ENCODE data around the gene DYNLT2B. TPM values are rescaled to one million over a fixed set of nuclear protein-coding genes. Genes with fewer than 3 reads are reported as not detected.

The DYNLT2B gene
- 1 to 10 TPM; 1.1 to 3.5 TPM for total RNA-seq
- polyA plus RNA-seq, result 1 to 10 TPM; 2.4 to 3.7 TPM

DNA sequence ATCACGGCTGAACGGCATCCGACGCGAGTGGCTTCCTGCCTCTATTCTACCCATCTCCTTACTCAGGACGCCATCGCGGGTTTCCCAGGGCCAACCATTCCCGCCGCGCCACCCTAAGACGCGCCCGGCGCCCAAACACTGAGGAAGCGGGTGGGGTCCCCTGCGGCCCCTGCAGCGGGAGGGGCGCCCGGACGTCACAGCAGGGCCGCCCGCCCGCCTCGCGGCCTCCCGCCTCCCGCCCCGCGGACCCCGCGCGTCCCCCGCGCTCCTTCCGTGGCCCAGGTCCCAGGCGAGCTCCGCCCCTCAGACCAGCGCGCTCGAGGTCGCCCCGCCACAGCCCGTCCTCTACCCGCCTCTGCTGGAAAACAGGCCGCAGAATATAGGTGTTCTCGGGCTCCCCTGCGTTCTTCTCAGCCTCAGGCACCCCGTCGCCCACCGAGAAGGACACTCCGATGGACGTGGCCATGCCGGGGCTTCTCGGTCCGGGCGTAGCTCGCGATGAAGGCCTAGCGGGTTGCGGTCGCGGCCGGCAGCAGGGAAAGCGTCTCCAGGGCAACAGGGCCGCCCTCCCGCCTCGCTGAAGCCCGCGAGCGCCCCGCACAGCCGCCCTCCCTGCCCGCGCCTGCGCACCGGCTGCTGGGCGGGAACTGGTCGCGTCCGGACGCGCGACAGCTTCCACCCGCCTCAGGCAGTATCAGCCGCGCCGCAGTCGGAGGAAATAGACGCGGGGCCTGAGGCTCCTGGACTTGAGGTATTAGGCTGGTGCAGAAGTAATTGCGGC is at the start of gene DYNLT2B:
TSS of gene DYNLT2B (minus strand) at position 554 of the 781 bp plus-strand sequence. CDS start at position 466, 88 bp downstream.
- under 1% methylated on average over 92 of the region's 92 CpGs for WGBS
- Histone ChIP-seq H3K4me1 (ENCODE audit: control insufficient read depth in 4 of 4, insufficient read depth in 4 of 4, low read length in 3 of 4) (peaks cover 0 to 8% (median 2%) of the 10 kb centered on the region in 4 donors), H3K36me3 (ENCODE audit: control insufficient read depth in 4 of 4, insufficient read depth in 3 of 4, low read depth in 1 of 4, low read length in 3 of 4) (no peaks in the 10 kb centered on the region), H3K27me3 (ENCODE audit: control insufficient read depth in 4 of 4, insufficient read depth in 4 of 4, low read length in 3 of 4) (no peaks in the 10 kb centered on the region), H3K4me3 (ENCODE audit: low read depth in 1 of 3, low read length in 3 of 3) (peak within 1 kb of the TSS; percentile 71 to 97 (median 97)), H3K9ac (ENCODE audit: low read depth in 1 of 2, low read length in 2 of 2) (peak within 1 kb of the TSS; percentile 59 to 81), H3K9me3 (ENCODE audit: control insufficient read depth in 4 of 4, low read length in 3 of 4) (no peaks in the 10 kb centered on the region), H3K27ac (ENCODE audit: low read depth in 1 of 2, low read length in 2 of 2) (peak within 1 kb of the TSS; percentile 87 to 88)
- peak; percentile 86 for DNase-seq (ENCODE audit: low spot score)
- TF ChIP-seq TAF1 (conservative IDR thresholded peaks at IDR 0.05), result peak; percentile 60
- no peak for TF ChIP-seq YY1 (IDR thresholded peaks at IDR 0.05)
- TF ChIP-seq FOXA1 (IDR thresholded peaks at IDR 0.05), result no peak
- peak in 1 of 2 donors; percentile 15 for TF ChIP-seq RAD21 (IDR thresholded peaks at IDR 0.05)
- TF ChIP-seq GABPA (IDR thresholded peaks at IDR 0.05 in 1 of 2, conservative IDR thresholded peaks at IDR 0.05 in 1 of 2), result peak in 1 of 2 donors; percentile 47

DNA sequence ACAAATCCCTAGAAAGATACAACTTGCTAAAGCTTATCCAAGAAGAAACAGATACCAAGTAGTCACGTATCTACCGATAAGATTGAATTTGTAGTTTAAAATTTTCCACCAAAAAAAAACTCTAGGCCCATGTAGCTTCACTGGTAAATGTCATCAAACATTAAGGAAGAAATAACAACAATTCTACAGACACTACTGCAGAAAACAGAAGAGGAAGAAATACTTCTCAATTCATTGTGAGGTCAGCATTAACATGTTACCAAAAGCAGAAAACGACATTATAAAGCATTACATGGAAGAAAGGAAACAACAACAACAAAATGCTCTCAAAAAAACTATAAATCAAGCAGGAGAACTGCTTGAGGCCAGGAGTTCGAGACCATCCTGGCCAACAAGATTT is 47.7 kb upstream of the DYNLT2B start:
- no peak for DNase-seq (ENCODE audit: low spot score)
- Histone ChIP-seq H3K36me3 (ENCODE audit: control insufficient read depth in 4 of 4, insufficient read depth in 3 of 4, low read depth in 1 of 4, low read length in 3 of 4) (peaks cover 3 to 38% (median 25%) of the 10 kb centered on the region in 4 donors), H3K4me1 (ENCODE audit: control insufficient read depth in 4 of 4, insufficient read depth in 4 of 4, low read length in 3 of 4) (no peaks in the 10 kb centered on the region), H3K4me3 (ENCODE audit: low read depth in 1 of 3, low read length in 3 of 3) (no peak overlapping the region), H3K27ac (ENCODE audit: low read depth in 1 of 2, low read length in 2 of 2) (no peak overlapping the region), H3K9ac (ENCODE audit: low read depth in 1 of 2, low read length in 2 of 2) (no peak overlapping the region), H3K27me3 (ENCODE audit: control insufficient read depth in 4 of 4, insufficient read depth in 4 of 4, low read length in 3 of 4) (no peaks in the 10 kb centered on the region), H3K9me3 (ENCODE audit: control insufficient read depth in 4 of 4, low read length in 3 of 4) (no peaks in the 10 kb centered on the region)
- 89% methylated on average over 4 of the region's 4 CpGs for WGBS
- TF ChIP-seq, protein P1, sequence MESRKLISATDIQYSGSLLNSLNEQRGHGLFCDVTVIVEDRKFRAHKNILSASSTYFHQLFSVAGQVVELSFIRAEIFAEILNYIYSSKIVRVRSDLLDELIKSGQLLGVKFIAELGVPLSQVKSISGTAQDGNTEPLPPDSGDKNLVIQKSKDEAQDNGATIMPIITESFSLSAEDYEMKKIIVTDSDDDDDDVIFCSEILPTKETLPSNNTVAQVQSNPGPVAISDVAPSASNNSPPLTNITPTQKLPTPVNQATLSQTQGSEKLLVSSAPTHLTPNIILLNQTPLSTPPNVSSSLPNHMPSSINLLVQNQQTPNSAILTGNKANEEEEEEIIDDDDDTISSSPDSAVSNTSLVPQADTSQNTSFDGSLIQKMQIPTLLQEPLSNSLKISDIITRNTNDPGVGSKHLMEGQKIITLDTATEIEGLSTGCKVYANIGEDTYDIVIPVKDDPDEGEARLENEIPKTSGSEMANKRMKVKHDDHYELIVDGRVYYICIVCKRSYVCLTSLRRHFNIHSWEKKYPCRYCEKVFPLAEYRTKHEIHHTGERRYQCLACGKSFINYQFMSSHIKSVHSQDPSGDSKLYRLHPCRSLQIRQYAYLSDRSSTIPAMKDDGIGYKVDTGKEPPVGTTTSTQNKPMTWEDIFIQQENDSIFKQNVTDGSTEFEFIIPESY (IDR thresholded peaks at IDR 0.05), result no peak
- no peak for TF ChIP-seq HNF4G (IDR thresholded peaks at IDR 0.05)
- TF ChIP-seq, protein P2, sequence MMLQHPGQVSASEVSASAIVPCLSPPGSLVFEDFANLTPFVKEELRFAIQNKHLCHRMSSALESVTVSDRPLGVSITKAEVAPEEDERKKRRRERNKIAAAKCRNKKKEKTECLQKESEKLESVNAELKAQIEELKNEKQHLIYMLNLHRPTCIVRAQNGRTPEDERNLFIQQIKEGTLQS (IDR thresholded peaks at IDR 0.05), result no peak
- TF ChIP-seq TAF1 (conservative IDR thresholded peaks at IDR 0.05), result no peak
- TF ChIP-seq SP1 (IDR thresholded peaks at IDR 0.05), result no peak
- TF ChIP-seq YY1 (IDR thresholded peaks at IDR 0.05), result no peak
- TF ChIP-seq GABPA (IDR thresholded peaks at IDR 0.05 in 1 of 2, conservative IDR thresholded peaks at IDR 0.05 in 1 of 2), result no peak
- no peak for TF ChIP-seq RXRA (IDR thresholded peaks at IDR 0.05)

DNA sequence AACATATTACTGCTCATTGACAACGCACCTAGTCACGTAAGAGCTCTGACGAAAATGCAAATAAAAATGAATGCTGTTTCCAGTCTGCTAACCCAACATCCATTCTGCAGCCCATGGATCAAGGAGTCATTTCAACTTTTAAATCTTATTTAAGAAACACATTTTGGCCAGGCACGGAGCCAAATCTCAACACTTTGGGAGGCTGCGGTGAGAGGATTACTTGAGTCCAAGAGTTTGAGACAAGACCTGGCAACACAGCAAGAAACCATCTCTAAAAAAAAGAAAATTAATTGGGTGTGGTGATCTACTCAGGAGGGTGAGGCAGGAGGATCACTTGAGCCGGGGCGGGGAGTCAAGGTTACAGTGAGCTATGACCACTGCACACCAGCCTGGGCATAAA is 42.5 kb upstream of the DYNLT2B start:
- H3K4me1 ChIP-seq (ENCODE audit: control insufficient read depth in 4 of 4, insufficient read depth in 4 of 4, low read length in 3 of 4), result no peaks in the 10 kb centered on the region
- no peak overlapping the region for H3K27ac ChIP-seq (ENCODE audit: low read depth in 1 of 2, low read length in 2 of 2)
- no peaks in the 10 kb centered on the region for H3K9me3 ChIP-seq (ENCODE audit: control insufficient read depth in 4 of 4, low read length in 3 of 4)
- DNase-seq (ENCODE audit: low spot score), result no peak
- peaks cover 2 to 54% (median 39%) of the 10 kb centered on the region in 4 donors for H3K36me3 ChIP-seq (ENCODE audit: control insufficient read depth in 4 of 4, insufficient read depth in 3 of 4, low read depth in 1 of 4, low read length in 3 of 4)
- no peaks in the 10 kb centered on the region for H3K27me3 ChIP-seq (ENCODE audit: control insufficient read depth in 4 of 4, insufficient read depth in 4 of 4, low read length in 3 of 4)
- 96% methylated on average over 7 of the region's 7 CpGs for WGBS
- H3K9ac ChIP-seq (ENCODE audit: low read depth in 1 of 2, low read length in 2 of 2), result no peak overlapping the region
- no peak overlapping the region for H3K4me3 ChIP-seq (ENCODE audit: low read depth in 1 of 3, low read length in 3 of 3)
- no peak for TF ChIP-seq EGR1 (IDR thresholded peaks at IDR 0.05; ENCODE audit: low read depth in 2 of 2)
- TF ChIP-seq, protein P3, sequence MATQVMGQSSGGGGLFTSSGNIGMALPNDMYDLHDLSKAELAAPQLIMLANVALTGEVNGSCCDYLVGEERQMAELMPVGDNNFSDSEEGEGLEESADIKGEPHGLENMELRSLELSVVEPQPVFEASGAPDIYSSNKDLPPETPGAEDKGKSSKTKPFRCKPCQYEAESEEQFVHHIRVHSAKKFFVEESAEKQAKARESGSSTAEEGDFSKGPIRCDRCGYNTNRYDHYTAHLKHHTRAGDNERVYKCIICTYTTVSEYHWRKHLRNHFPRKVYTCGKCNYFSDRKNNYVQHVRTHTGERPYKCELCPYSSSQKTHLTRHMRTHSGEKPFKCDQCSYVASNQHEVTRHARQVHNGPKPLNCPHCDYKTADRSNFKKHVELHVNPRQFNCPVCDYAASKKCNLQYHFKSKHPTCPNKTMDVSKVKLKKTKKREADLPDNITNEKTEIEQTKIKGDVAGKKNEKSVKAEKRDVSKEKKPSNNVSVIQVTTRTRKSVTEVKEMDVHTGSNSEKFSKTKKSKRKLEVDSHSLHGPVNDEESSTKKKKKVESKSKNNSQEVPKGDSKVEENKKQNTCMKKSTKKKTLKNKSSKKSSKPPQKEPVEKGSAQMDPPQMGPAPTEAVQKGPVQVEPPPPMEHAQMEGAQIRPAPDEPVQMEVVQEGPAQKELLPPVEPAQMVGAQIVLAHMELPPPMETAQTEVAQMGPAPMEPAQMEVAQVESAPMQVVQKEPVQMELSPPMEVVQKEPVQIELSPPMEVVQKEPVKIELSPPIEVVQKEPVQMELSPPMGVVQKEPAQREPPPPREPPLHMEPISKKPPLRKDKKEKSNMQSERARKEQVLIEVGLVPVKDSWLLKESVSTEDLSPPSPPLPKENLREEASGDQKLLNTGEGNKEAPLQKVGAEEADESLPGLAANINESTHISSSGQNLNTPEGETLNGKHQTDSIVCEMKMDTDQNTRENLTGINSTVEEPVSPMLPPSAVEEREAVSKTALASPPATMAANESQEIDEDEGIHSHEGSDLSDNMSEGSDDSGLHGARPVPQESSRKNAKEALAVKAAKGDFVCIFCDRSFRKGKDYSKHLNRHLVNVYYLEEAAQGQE (IDR thresholded peaks at IDR 0.05), result no peak
- TF ChIP-seq FOXA1 (IDR thresholded peaks at IDR 0.05), result no peak
- TF ChIP-seq HNF4G (IDR thresholded peaks at IDR 0.05), result no peak
- TF ChIP-seq, protein P4, sequence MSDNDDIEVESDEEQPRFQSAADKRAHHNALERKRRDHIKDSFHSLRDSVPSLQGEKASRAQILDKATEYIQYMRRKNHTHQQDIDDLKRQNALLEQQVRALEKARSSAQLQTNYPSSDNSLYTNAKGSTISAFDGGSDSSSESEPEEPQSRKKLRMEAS (IDR thresholded peaks at IDR 0.05), result no peak
- TF ChIP-seq, protein P5, sequence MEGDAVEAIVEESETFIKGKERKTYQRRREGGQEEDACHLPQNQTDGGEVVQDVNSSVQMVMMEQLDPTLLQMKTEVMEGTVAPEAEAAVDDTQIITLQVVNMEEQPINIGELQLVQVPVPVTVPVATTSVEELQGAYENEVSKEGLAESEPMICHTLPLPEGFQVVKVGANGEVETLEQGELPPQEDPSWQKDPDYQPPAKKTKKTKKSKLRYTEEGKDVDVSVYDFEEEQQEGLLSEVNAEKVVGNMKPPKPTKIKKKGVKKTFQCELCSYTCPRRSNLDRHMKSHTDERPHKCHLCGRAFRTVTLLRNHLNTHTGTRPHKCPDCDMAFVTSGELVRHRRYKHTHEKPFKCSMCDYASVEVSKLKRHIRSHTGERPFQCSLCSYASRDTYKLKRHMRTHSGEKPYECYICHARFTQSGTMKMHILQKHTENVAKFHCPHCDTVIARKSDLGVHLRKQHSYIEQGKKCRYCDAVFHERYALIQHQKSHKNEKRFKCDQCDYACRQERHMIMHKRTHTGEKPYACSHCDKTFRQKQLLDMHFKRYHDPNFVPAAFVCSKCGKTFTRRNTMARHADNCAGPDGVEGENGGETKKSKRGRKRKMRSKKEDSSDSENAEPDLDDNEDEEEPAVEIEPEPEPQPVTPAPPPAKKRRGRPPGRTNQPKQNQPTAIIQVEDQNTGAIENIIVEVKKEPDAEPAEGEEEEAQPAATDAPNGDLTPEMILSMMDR (IDR thresholded peaks at IDR 0.05; ENCODE audit: low read depth, low read length, missing input control), result no peak
- TF ChIP-seq NR2F2 (IDR thresholded peaks at IDR 0.05), result no peak
- no peak for TF ChIP-seq TAF1 (conservative IDR thresholded peaks at IDR 0.05)
- TF ChIP-seq JUND (IDR thresholded peaks at IDR 0.05), result no peak
- TF ChIP-seq YY1 (IDR thresholded peaks at IDR 0.05), result no peak
- TF ChIP-seq SP1 (IDR thresholded peaks at IDR 0.05), result no peak
- TF ChIP-seq RAD21 (IDR thresholded peaks at IDR 0.05), result no peak
- TF ChIP-seq RXRA (IDR thresholded peaks at IDR 0.05), result no peak
- no peak for TF ChIP-seq HNF4A (conservative IDR thresholded peaks at IDR 0.05)
- TF ChIP-seq GABPA (IDR thresholded peaks at IDR 0.05 in 1 of 2, conservative IDR thresholded peaks at IDR 0.05 in 1 of 2), result no peak
- TF ChIP-seq, protein P2 (IDR thresholded peaks at IDR 0.05), result no peak

All from liver (tissue), 9 donors.